ENCODE results near the gene MTHFD1L. TPM values are rescaled to one million over a fixed set of nuclear protein-coding genes. Genes with fewer than 3 reads are reported as not detected.
A peak's percentile ranks its signal among the peaks of the same experiment; 100 is the strongest.

Gene MTHFD1L
- total RNA-seq, 2 donors from 2014 or later, result 13.0 to 19.1 TPM

- Histone ChIP-seq H3K4me1 (peaks cover 39% of the 10 kb centered on the region), H3K36me3 (replicated peaks in 1 of 2; ENCODE audit: insufficient read depth in 1 of 2, low read depth in 2 of 2) (no peaks in the 10 kb centered on the region), H3K9me3 (no peaks in the 10 kb centered on the region), H3K4me3 (no peak overlapping the region), H3K27me3 (no peaks in the 10 kb centered on the region), H3K27ac (peak overlapping the region; percentile 66 to 79 (median 72))
- 91 to 93% methylated on average over 14 to 15 of the region's 15 CpGs for WGBS, 2 donors
- TF ChIP-seq CTCF (IDR thresholded peaks at IDR 0.05) (peak in 2 of 7 experiments; percentile 10 to 16), POLR2A (IDR thresholded peaks at IDR 0.05) (no peak)
- ATAC-seq (no peak), DNase-seq (peak in 3 of 4 donors; percentile 18 to 30 (median 28))
- intact Hi-C loops (cut with DNase I), result no loop called here
These were observed 162.7 kb downstream of the MTHFD1L start for GRCh38 chr6:151027936-151028838.

- H3K4me3 ChIP-seq, result no peak overlapping the region
- intact Hi-C loops (cut with DNase I), result no loop called here
- 80 to 92% methylated on average over 5 of the region's 5 CpGs for WGBS, 2 donors
- no peaks in the 10 kb centered on the region for H3K9me3 ChIP-seq
- no peaks in the 10 kb centered on the region for H3K27me3 ChIP-seq
- H3K36me3 ChIP-seq (replicated peaks in 1 of 2; ENCODE audit: insufficient read depth in 1 of 2, low read depth in 2 of 2), result no peaks in the 10 kb centered on the region
- ATAC-seq, result no peak
- no peak for TF ChIP-seq POLR2A (IDR thresholded peaks at IDR 0.05)
- no peak for TF ChIP-seq CTCF (IDR thresholded peaks at IDR 0.05)
- DNase-seq, result no peak
- H3K4me1 ChIP-seq, result peaks cover 45% of the 10 kb centered on the region
- no peak overlapping the region for H3K27ac ChIP-seq
These were observed 164.5 kb downstream of the MTHFD1L start for GRCh38 chr6:151029970-151030369.

- H3K27ac ChIP-seq, result no peak overlapping the region
- 72 to 74% methylated on average over 3 of the region's 3 CpGs for WGBS, 2 donors
These were observed 166.5 kb downstream of the MTHFD1L start for GRCh38 chr6:151032034-151032433.

GRCh38 chr6:151034825-151035781, 169.6 kb downstream of the MTHFD1L start:
- DNase-seq (no peak), ATAC-seq (no peak)
- Histone ChIP-seq H3K4me1 (peaks cover 32% of the 10 kb centered on the region), H3K9me3 (no peaks in the 10 kb centered on the region), H3K36me3 (replicated peaks in 1 of 2; ENCODE audit: insufficient read depth in 1 of 2, low read depth in 2 of 2) (no peaks in the 10 kb centered on the region), H3K27ac (peak overlapping the region in 2 of 4 donors; percentile 45 to 86), H3K4me3 (no peak overlapping the region), H3K27me3 (no peaks in the 10 kb centered on the region)
- TF ChIP-seq CTCF (IDR thresholded peaks at IDR 0.05) (no peak), POLR2A (IDR thresholded peaks at IDR 0.05) (no peak)
- intact Hi-C loops (cut with DNase I), result no loop called here
- WGBS, 2 donors, result 97% methylated on average over 8 to 10 of the region's 10 CpGs

More at GRCh38 chr6:151032034-151032433, 166.5 kb downstream of the MTHFD1L start:
- H3K36me3 ChIP-seq (replicated peaks in 1 of 2; ENCODE audit: insufficient read depth in 1 of 2, low read depth in 2 of 2), result no peaks in the 10 kb centered on the region
- peaks cover 44% of the 10 kb centered on the region for H3K4me1 ChIP-seq
- TF ChIP-seq POLR2A (IDR thresholded peaks at IDR 0.05) (no peak), CTCF (IDR thresholded peaks at IDR 0.05) (no peak)
- intact Hi-C loops (cut with DNase I), result no loop called here
- DNase-seq, result no peak
- no peaks in the 10 kb centered on the region for H3K27me3 ChIP-seq
- no peak for ATAC-seq
- no peak overlapping the region for H3K4me3 ChIP-seq
- no peaks in the 10 kb centered on the region for H3K9me3 ChIP-seq

Data from body of pancreas (tissue), 4 donors.